WTC11 (cell line): Measurements from ENCODE around the gene FAM8A1.

ENCODE experiments used
- ARID4B ChIP-seq: sonication (generic); formaldehyde crosslinking; IDR thresholded peaks from 2 replicates; pipeline ENCODE4 v1.8.0; 2023; ENCODE audit warnings: missing genetic modification reagents, mild to moderate bottlenecking, borderline replicate concordance
- ATF3 ChIP-seq: sonication (generic); formaldehyde crosslinking; conservative IDR thresholded peaks from 2 replicates; pipeline ENCODE4 v1.8.1; 2022; ENCODE audit warnings: mild to moderate bottlenecking, missing genetic modification reagents
- CTCF ChIP-seq: fragments of 200-600 bp; IDR thresholded peaks from 2 replicates; pipeline ENCODE4 v1.8.0; 2022; ENCODE audit warnings: antibody characterized with exemption
- E2F4 ChIP-seq: sonication (generic); formaldehyde crosslinking; IDR thresholded peaks from 2 replicates; pipeline ENCODE4 v1.8.1; 2022; ENCODE audit warnings: low read depth, mild to moderate bottlenecking, moderate library complexity, missing genetic modification reagents, borderline replicate concordance
- FOXJ3 ChIP-seq: sonication (generic); formaldehyde crosslinking; IDR thresholded peaks from 2 replicates; pipeline ENCODE4 v1.9.0; 2021; ENCODE audit warnings: missing genetic modification reagents, mild to moderate bottlenecking, borderline replicate concordance
- FOXK1 ChIP-seq: sonication (generic); formaldehyde crosslinking; IDR thresholded peaks from 2 replicates; pipeline ENCODE4 v1.8.0; 2022; ENCODE audit warnings: mild to moderate bottlenecking, moderate library complexity, missing genetic modification reagents
- FOXP1 ChIP-seq: sonication (generic); formaldehyde crosslinking; IDR thresholded peaks from 2 replicates; pipeline ENCODE4 v1.8.0; 2022; ENCODE audit warnings: missing genetic modification reagents, mild to moderate bottlenecking, moderate library complexity, borderline replicate concordance
- MXD4 ChIP-seq: fragments of 250-450 bp; sonication (Bioruptor Pico); IDR thresholded peaks from 2 replicates; pipeline ENCODE4 v1.8.0; 2021; ENCODE audit warnings: mild to moderate bottlenecking, moderate library complexity, borderline replicate concordance
- NFYB ChIP-seq: sonication (generic); formaldehyde crosslinking; conservative IDR thresholded peaks from 2 replicates; pipeline ENCODE4 v1.8.0; 2022; ENCODE audit warnings: low read depth, missing genetic modification reagents
- NR3C1 ChIP-seq: sonication (generic); formaldehyde crosslinking; conservative IDR thresholded peaks from 2 replicates; pipeline ENCODE4 v1.8.1; 2023; ENCODE audit warnings: low read depth, mild to moderate bottlenecking, missing genetic modification reagents
- SMAD4 ChIP-seq: sonication (generic); formaldehyde crosslinking; IDR thresholded peaks from 2 replicates; pipeline ENCODE4 v1.8.0; 2022; ENCODE audit warnings: mild to moderate bottlenecking, missing genetic modification reagents
- SP1 ChIP-seq: sonication (generic); formaldehyde crosslinking; conservative IDR thresholded peaks from 2 replicates; pipeline ENCODE4 v1.8.1; 2022; ENCODE audit warnings: missing genetic modification reagents
- USF2 ChIP-seq: sonication (generic); formaldehyde crosslinking; IDR thresholded peaks from 2 replicates; pipeline ENCODE4 v1.8.1; 2023; ENCODE audit warnings: mild to moderate bottlenecking, missing genetic modification reagents, moderate library complexity
- ZBTB43 ChIP-seq: sonication (generic); formaldehyde crosslinking; IDR thresholded peaks from 2 replicates; pipeline ENCODE4 v1.8.1; 2023; ENCODE audit warnings: mild to moderate bottlenecking, missing genetic modification reagents

GRCh38 chr6:17635568-17635967 is 35.5 kb downstream of the FAM8A1 start:
- TF ChIP-seq USF2 (CRISPR knock-in tag): no peak
- TF ChIP-seq CTCF: no peak
- TF ChIP-seq E2F4 (CRISPR knock-in tag): no peak
- TF ChIP-seq FOXP1: no peak
- no peak for TF ChIP-seq FOXJ3 (CRISPR knock-in tag)
- no peak for TF ChIP-seq FOXK1
- TF ChIP-seq ATF3 (CRISPR knock-in tag): no peak
- no peak for TF ChIP-seq NFYB (CRISPR knock-in tag)
- TF ChIP-seq NR3C1 (CRISPR knock-in tag): no peak
- TF ChIP-seq MXD4 (CRISPR knock-in tag): no peak
- no peak for TF ChIP-seq SP1 (CRISPR knock-in tag)
- TF ChIP-seq SMAD4 (CRISPR knock-in tag): no peak
- no peak for TF ChIP-seq ZBTB43
- TF ChIP-seq ARID4B: no peak
